Stimulated activated CD4-positive, alpha-beta T cell treated with anti-CD3 and anti-CD28 coated beads, Interleukin-2, amount 100 ng/mL, for 24 hours (primary cell): ENCODE measurements around the gene PLXDC2.

Experiments used
- DNase-seq, 2 donors: peaks; one replicate each; pipeline ENCODE4 v3.0.0-alpha.2; 2020

Gene PLXDC2

GRCh38 chr10:20232079-20232705 lies 416.0 kb downstream of the PLXDC2 start:
- DNase-seq = no peak

GRCh38 chr10:20233423-20233822 lies 417.2 kb downstream of the PLXDC2 start:
- no peak for DNase-seq

- DNase-seq = no peak
Observed at GRCh38 chr10:20234579-20234978, 418.3 kb downstream of the PLXDC2 start.

- DNase-seq = no peak
Observed at GRCh38 chr10:20237091-20237570, 420.9 kb downstream of the PLXDC2 start.

- DNase-seq = no peak
Observed at GRCh38 chr10:20237586-20237985, 421.4 kb downstream of the PLXDC2 start.

GRCh38 chr10:20240643-20241042 lies 424.4 kb downstream of the PLXDC2 start:
- no peak for DNase-seq

- no peak for DNase-seq
Observed at GRCh38 chr10:20247454-20247853, 431.2 kb downstream of the PLXDC2 start.

GRCh38 chr10:20247891-20248708 lies 431.9 kb downstream of the PLXDC2 start:
- no peak for DNase-seq

- DNase-seq = no peak
Observed at GRCh38 chr10:20254078-20254477, 437.8 kb downstream of the PLXDC2 start.

GRCh38 chr10:20254497-20254896 lies 438.3 kb downstream of the PLXDC2 start:
- DNase-seq = no peak

GRCh38 chr10:20256969-20257368 lies 440.7 kb downstream of the PLXDC2 start:
- DNase-seq = no peak

GRCh38 chr10:20257422-20257821 lies 441.2 kb downstream of the PLXDC2 start:
- DNase-seq = no peak

GRCh38 chr10:20265146-20265545 lies 448.9 kb downstream of the PLXDC2 start:
- no peak for DNase-seq

GRCh38 chr10:20267734-20268133 lies 451.5 kb downstream of the PLXDC2 start:
- no peak for DNase-seq

- DNase-seq = no peak
Observed at GRCh38 chr10:20271490-20271889, 455.3 kb downstream of the PLXDC2 start.

- no peak for DNase-seq
Observed at GRCh38 chr10:20272608-20273007, 456.4 kb downstream of the PLXDC2 start.

- DNase-seq = no peak
Observed at GRCh38 chr10:20274571-20274970, 458.3 kb downstream of the PLXDC2 start.

GRCh38 chr10:20276127-20276979 lies 460.1 kb downstream of the PLXDC2 start:
- no peak for DNase-seq

GRCh38 chr10:20277820-20278219 lies 461.6 kb downstream of the PLXDC2 start:
- DNase-seq = no peak

GRCh38 chr10:20281579-20281978 lies 465.3 kb downstream of the PLXDC2 start:
- DNase-seq = no peak

GRCh38 chr10:20287586-20287985 lies 471.4 kb downstream of the PLXDC2 start:
- no peak for DNase-seq

- no peak for DNase-seq
Observed at GRCh38 chr10:20288060-20288459, 471.8 kb downstream of the PLXDC2 start.

- no peak for DNase-seq
Observed at GRCh38 chr10:20289070-20289828, 473.0 kb downstream of the PLXDC2 start.
